Testis (tissue), 2 donors: ENCODE results near the gene SLC25A44.

ENCODE experiments used
- POLR2A ChIP-seq: fragments of 450-650 bp; IDR thresholded peaks from one replicate; pipeline ENCODE4 v1.6.1; 2017; ENCODE audit warnings: antibody characterized with exemption, mild to moderate bottlenecking, moderate library complexity
- TF ChIP-seq, protein P1 (sequence below), 3 experiments: fragments of 450-650 bp in 2 of 3; fragments of 200-600 bp in 1 of 3; sonication (generic) in 1 of 3; IDR thresholded peaks; one replicate each; pipeline ENCODE4 v1.5.1; 2016 to 2019; ENCODE audit warnings: antibody characterized with exemption in 3 of 3, mild to moderate bottlenecking in 2 of 3, moderate library complexity in 1 of 3

DNA sequence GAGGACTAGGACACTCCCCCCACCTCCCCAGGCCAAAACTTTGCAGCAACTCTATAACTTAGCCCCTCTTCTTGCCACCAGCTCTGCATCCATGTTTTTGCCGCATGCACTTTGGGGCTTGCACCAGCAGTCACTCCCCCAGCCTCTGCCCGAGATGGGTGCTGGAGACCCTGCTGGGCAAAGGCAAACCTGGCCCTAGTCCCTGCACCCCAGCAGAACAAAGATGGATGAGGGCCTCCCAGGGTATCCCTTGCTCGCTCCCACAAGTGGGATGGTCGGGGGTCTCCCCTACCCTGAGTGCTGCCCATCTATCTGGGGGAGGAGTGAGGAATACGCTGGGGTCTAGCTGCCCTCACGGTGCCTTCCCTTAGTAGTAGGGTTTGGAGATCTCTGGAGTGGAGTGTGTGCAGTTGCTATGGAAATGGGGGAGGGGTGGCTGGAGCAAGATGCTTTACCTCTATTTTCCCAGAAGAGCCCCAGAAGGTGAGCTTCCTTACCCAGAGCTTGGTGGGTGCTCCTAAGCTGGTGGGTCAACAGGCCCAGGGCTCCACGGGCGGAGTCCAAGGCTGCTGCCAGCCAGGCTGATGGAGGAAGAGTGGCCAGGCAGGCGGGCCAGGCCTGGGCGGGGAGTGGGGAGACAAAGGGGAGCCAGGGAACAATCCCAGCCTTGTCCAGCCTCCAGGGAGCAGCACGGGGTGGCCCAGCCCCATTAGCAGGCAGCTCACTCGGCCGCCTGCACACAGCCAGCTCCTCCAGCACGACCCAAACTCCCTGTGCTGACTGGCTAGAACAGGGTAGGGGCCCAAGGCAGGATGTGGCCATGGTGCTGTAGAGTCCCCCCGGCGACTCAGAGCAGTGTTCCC lies 53.8 kb downstream of the SLC25A44 start, which contains the start of gene PAQR6:
- TF ChIP-seq POLR2A, result no peak
- TF ChIP-seq, protein P1, sequence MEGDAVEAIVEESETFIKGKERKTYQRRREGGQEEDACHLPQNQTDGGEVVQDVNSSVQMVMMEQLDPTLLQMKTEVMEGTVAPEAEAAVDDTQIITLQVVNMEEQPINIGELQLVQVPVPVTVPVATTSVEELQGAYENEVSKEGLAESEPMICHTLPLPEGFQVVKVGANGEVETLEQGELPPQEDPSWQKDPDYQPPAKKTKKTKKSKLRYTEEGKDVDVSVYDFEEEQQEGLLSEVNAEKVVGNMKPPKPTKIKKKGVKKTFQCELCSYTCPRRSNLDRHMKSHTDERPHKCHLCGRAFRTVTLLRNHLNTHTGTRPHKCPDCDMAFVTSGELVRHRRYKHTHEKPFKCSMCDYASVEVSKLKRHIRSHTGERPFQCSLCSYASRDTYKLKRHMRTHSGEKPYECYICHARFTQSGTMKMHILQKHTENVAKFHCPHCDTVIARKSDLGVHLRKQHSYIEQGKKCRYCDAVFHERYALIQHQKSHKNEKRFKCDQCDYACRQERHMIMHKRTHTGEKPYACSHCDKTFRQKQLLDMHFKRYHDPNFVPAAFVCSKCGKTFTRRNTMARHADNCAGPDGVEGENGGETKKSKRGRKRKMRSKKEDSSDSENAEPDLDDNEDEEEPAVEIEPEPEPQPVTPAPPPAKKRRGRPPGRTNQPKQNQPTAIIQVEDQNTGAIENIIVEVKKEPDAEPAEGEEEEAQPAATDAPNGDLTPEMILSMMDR (IDR thresholded peaks at IDR 0.05), result no peak
